Measurements from ENCODE around the gene ACSL3. TPM values are rescaled to one million over a fixed set of nuclear protein-coding genes. Genes with fewer than 3 reads are reported as not detected.

Gene ACSL3
- total RNA-seq, 1 experiment from 2014 or later = 85.2 TPM

DNA sequence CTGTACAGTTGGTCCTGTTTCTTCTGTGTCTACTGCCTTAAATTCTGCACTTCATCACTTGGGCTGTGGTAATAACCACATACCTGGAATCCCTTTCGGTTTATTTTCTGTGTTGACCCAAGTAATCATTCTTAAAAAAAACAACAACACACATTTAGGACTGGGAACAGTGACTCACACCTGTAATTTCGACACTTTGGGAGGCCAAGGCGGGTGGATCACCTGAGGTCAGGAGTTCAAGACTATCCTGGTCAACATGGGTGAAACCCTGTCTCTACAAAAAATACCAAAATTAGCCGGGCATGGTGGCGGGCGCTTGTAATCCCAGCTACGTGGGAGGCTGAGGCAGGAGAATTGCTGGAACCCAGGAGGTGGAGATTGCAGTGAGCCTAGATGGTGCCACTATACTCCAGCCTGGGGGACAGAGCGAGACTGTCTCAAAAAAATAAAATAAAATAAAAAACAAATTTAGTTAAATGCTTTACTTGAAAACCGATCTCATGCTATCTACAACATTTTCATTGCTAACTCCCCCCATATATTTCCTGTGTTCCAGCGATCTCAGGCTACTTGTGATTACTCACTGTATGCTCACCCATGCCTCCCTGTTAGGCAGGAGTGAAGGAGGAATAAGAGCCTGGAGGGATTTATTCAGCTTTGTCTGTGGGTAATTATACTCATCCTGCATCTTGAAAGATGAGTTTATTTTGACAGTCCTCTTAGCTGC lies 18.2 kb downstream of the ACSL3 start:
- H3K9me3 ChIP-seq (ENCODE audit: control insufficient read depth, insufficient read depth, low read depth, low read length) = no peaks in the 10 kb centered on the region
- POLR2A ChIA-PET = interaction anchor here (0.6 kb wide), 1 partner anchor 129 kb away, joined by 8 read pairs; no protein-coding TSS in a partner anchor
- no TSS peak for BruUV-seq (replicated peaks)
- in situ Hi-C loops (cut with HindIII; ENCODE audit: low pct_unique_long_range_greater_than_20kb, low sequenced_read_pairs) (no loop called here), intact Hi-C loops (cut with micrococcal nuclease; ENCODE audit: unreplicated experiment) (no loop called here)
- TF ChIP-seq, protein P1, sequence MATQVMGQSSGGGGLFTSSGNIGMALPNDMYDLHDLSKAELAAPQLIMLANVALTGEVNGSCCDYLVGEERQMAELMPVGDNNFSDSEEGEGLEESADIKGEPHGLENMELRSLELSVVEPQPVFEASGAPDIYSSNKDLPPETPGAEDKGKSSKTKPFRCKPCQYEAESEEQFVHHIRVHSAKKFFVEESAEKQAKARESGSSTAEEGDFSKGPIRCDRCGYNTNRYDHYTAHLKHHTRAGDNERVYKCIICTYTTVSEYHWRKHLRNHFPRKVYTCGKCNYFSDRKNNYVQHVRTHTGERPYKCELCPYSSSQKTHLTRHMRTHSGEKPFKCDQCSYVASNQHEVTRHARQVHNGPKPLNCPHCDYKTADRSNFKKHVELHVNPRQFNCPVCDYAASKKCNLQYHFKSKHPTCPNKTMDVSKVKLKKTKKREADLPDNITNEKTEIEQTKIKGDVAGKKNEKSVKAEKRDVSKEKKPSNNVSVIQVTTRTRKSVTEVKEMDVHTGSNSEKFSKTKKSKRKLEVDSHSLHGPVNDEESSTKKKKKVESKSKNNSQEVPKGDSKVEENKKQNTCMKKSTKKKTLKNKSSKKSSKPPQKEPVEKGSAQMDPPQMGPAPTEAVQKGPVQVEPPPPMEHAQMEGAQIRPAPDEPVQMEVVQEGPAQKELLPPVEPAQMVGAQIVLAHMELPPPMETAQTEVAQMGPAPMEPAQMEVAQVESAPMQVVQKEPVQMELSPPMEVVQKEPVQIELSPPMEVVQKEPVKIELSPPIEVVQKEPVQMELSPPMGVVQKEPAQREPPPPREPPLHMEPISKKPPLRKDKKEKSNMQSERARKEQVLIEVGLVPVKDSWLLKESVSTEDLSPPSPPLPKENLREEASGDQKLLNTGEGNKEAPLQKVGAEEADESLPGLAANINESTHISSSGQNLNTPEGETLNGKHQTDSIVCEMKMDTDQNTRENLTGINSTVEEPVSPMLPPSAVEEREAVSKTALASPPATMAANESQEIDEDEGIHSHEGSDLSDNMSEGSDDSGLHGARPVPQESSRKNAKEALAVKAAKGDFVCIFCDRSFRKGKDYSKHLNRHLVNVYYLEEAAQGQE (IDR thresholded peaks at IDR 0.05; ENCODE audit: insufficient read depth in 1 of 2, low read depth in 2 of 2, low read length in 1 of 2) = no peak
- TF ChIP-seq POLR2AphosphoS5 (IDR thresholded peaks at IDR 0.05; ENCODE audit: low read depth, low read length) (no peak), TCF7L2 (IDR thresholded peaks at IDR 0.05; ENCODE audit: low read depth, low read length) (no peak), SIN3A (IDR thresholded peaks at IDR 0.05; ENCODE audit: borderline replicate concordance, insufficient read depth, low read depth, low read length) (no peak)
- TF ChIP-seq, protein P2, sequence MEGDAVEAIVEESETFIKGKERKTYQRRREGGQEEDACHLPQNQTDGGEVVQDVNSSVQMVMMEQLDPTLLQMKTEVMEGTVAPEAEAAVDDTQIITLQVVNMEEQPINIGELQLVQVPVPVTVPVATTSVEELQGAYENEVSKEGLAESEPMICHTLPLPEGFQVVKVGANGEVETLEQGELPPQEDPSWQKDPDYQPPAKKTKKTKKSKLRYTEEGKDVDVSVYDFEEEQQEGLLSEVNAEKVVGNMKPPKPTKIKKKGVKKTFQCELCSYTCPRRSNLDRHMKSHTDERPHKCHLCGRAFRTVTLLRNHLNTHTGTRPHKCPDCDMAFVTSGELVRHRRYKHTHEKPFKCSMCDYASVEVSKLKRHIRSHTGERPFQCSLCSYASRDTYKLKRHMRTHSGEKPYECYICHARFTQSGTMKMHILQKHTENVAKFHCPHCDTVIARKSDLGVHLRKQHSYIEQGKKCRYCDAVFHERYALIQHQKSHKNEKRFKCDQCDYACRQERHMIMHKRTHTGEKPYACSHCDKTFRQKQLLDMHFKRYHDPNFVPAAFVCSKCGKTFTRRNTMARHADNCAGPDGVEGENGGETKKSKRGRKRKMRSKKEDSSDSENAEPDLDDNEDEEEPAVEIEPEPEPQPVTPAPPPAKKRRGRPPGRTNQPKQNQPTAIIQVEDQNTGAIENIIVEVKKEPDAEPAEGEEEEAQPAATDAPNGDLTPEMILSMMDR (IDR thresholded peaks at IDR 0.05) = no peak
- H3K36me3 ChIP-seq (ENCODE audit: control insufficient read depth, insufficient read depth, low read length) = no peaks in the 10 kb centered on the region
- no peak overlapping the region for H3K4me3 ChIP-seq (ENCODE audit: low read depth in 2 of 2, low read length in 2 of 2)
- DNase-seq (ENCODE audit: low read depth, low spot score) = no peak
- H3K4me1 ChIP-seq (ENCODE audit: control insufficient read depth, insufficient read depth, low read length) = peaks cover 25% of the 10 kb centered on the region
- CTCF ChIA-PET = no interaction called here
- no peak overlapping the region for H3K27ac ChIP-seq (ENCODE audit: low read length)
- peak; percentile 84 for ATAC-seq
- H3K27me3 ChIP-seq (ENCODE audit: control insufficient read depth, insufficient read depth, low read length) = no peaks in the 10 kb centered on the region

DNA sequence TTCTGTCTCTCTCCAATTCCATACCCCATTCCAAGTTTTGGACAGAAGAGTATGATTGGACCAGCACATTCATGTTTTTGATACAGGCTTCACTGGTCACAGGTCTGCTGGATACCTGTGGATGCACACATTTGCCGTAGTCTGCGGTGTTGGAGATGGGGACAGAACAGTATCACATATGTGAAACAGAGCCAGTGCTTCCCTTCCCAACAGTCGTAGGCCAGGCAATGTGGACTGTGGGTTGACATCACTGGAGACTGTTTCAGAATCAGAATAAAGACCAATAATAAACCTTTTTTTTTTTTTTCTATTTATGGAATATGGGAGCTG lies 18.7 kb downstream of the ACSL3 start:
- H3K27me3 ChIP-seq (ENCODE audit: control insufficient read depth, insufficient read depth, low read length) = no peaks in the 10 kb centered on the region
- ATAC-seq (peak; percentile 49), DNase-seq (ENCODE audit: low read depth, low spot score) (no peak)
- in situ Hi-C loops (cut with HindIII; ENCODE audit: low pct_unique_long_range_greater_than_20kb, low sequenced_read_pairs) (no loop called here), intact Hi-C loops (cut with micrococcal nuclease; ENCODE audit: unreplicated experiment) (no loop called here)
- H3K9me3 ChIP-seq (ENCODE audit: control insufficient read depth, insufficient read depth, low read depth, low read length) = no peaks in the 10 kb centered on the region
- TF ChIP-seq POLR2AphosphoS5 (IDR thresholded peaks at IDR 0.05; ENCODE audit: low read depth, low read length) (no peak), TCF7L2 (IDR thresholded peaks at IDR 0.05; ENCODE audit: low read depth, low read length) (no peak), SIN3A (IDR thresholded peaks at IDR 0.05; ENCODE audit: borderline replicate concordance, insufficient read depth, low read depth, low read length) (no peak)
- TF ChIP-seq, protein P2 (IDR thresholded peaks at IDR 0.05) = no peak
- TF ChIP-seq, protein P1 (IDR thresholded peaks at IDR 0.05; ENCODE audit: insufficient read depth in 1 of 2, low read depth in 2 of 2, low read length in 1 of 2) = no peak
- no peaks in the 10 kb centered on the region for H3K36me3 ChIP-seq (ENCODE audit: control insufficient read depth, insufficient read depth, low read length)
- CTCF ChIA-PET = no interaction called here
- no peak overlapping the region for H3K27ac ChIP-seq (ENCODE audit: low read length)
- H3K4me3 ChIP-seq (ENCODE audit: low read depth in 2 of 2, low read length in 2 of 2) = no peak overlapping the region
- peaks cover 30% of the 10 kb centered on the region for H3K4me1 ChIP-seq (ENCODE audit: control insufficient read depth, insufficient read depth, low read length)
- BruUV-seq (replicated peaks) = no TSS peak
- POLR2A ChIA-PET = interaction anchor here (0.6 kb wide), 1 partner anchor 130 kb away, joined by 8 read pairs; no protein-coding TSS in a partner anchor

Measured in Panc1 (cell line).